Measurements from ENCODE around the gene RALGAPB. TPM values are rescaled to one million over a fixed set of nuclear protein-coding genes. Genes with fewer than 3 reads are reported as not detected.

Gene RALGAPB
- total RNA-seq, 1 experiment from 2014 or later = 36.7 TPM

- no peak for TF ChIP-seq ZSCAN18 (CRISPR knock-in tag; IDR thresholded peaks at IDR 0.05)
- TF ChIP-seq FOXK1 (CRISPR knock-in tag; IDR thresholded peaks at IDR 0.05) = no peak
- no peak for TF ChIP-seq SOX15 (CRISPR knock-in tag; IDR thresholded peaks at IDR 0.05)
- no peak for TF ChIP-seq NFE2L1 (CRISPR knock-in tag; IDR thresholded peaks at IDR 0.05)
- no peak for TF ChIP-seq ZNF263 (CRISPR knock-in tag; IDR thresholded peaks at IDR 0.05; ENCODE audit: low read depth)
- TF ChIP-seq ATF2 (CRISPR knock-in tag; IDR thresholded peaks at IDR 0.05; ENCODE audit: borderline replicate concordance, low read depth) = no peak
- no peak for TF ChIP-seq RELA (CRISPR knock-in tag; IDR thresholded peaks at IDR 0.05; ENCODE audit: borderline replicate concordance)
- TF ChIP-seq HMGA2 (CRISPR knock-in tag; IDR thresholded peaks at IDR 0.05) = no peak
- TF ChIP-seq ZBTB21 (CRISPR knock-in tag; IDR thresholded peaks at IDR 0.05; ENCODE audit: borderline replicate concordance) = no peak
Observed at GRCh38 chr20:38447251-38447661, 25.4 kb upstream of the RALGAPB start (continued).

- peak overlapping the region; percentile 60 for H3K27ac Mint-ChIP-seq
- peaks cover 20% of the 10 kb centered on the region for H3K36me3 Mint-ChIP-seq
- no peak for DNase-seq (ENCODE audit: low spot score)
- no peaks in the 10 kb centered on the region for H3K27me3 Mint-ChIP-seq (ENCODE audit: low read depth)
- H3K4me3 Mint-ChIP-seq = peak overlapping the region; percentile 78
- no peaks in the 10 kb centered on the region for H3K9me3 Mint-ChIP-seq
- peaks cover 13% of the 10 kb centered on the region for H3K4me1 Mint-ChIP-seq
- CTCF ChIA-PET = interaction anchor here (1.4 to 2.8 kb wide), 3 partner anchors 13 to 25 kb away, joined by 3 to 65 read pairs (median 38); partner anchors contain the start of genes RALGAPB and SNHG17
- no peak for ATAC-seq
- POLR2A ChIA-PET = interaction anchor here (2.8 kb wide), 1 partner anchor 13 kb away, joined by 21 read pairs; the partner anchor contains the start of gene SNHG17
- no peak for TF ChIP-seq E2F1 (CRISPR knock-in tag; IDR thresholded peaks at IDR 0.05)
- no peak for TF ChIP-seq CBFB (CRISPR knock-in tag; IDR thresholded peaks at IDR 0.05; ENCODE audit: low read depth)
- TF ChIP-seq ZNF138 (CRISPR knock-in tag; conservative IDR thresholded peaks at IDR 0.05) = no peak
- TF ChIP-seq GABPB1 (CRISPR knock-in tag; IDR thresholded peaks at IDR 0.05) = 0 out of 2 replicates have a peak, but pooled peaks have one; percentile 32
- TF ChIP-seq USF1 (CRISPR knock-in tag; IDR thresholded peaks at IDR 0.05) = no peak
- TF ChIP-seq EMX1 (CRISPR knock-in tag; IDR thresholded peaks at IDR 0.05) = no peak
- no peak for TF ChIP-seq USF2 (CRISPR knock-in tag; IDR thresholded peaks at IDR 0.05)
Observed at GRCh38 chr20:38447931-38448675, 24.5 kb upstream of the RALGAPB start.

GRCh38 chr20:38449046-38449445, 23.6 kb upstream of the RALGAPB start:
- H3K4me3 Mint-ChIP-seq = no peak overlapping the region
- no peaks in the 10 kb centered on the region for H3K27me3 Mint-ChIP-seq (ENCODE audit: low read depth)
- CTCF ChIA-PET = interaction anchor here (1.4 kb wide), 1 partner anchor 14 kb away, joined by 3 read pairs; the partner anchor contains the start of gene SNHG17
- peaks cover 20% of the 10 kb centered on the region for H3K36me3 Mint-ChIP-seq
- ATAC-seq (no peak), DNase-seq (ENCODE audit: low spot score) (no peak)
- H3K9me3 Mint-ChIP-seq = no peaks in the 10 kb centered on the region
- no peak overlapping the region for H3K27ac Mint-ChIP-seq
- peaks cover 13% of the 10 kb centered on the region for H3K4me1 Mint-ChIP-seq
- no peak for TF ChIP-seq FOXK1 (CRISPR knock-in tag; IDR thresholded peaks at IDR 0.05)
- no peak for TF ChIP-seq ZNF671 (CRISPR knock-in tag; IDR thresholded peaks at IDR 0.05)
- POLR2A ChIA-PET = no interaction called here
